ENCODE data around the gene PKN2. TPM values are rescaled to one million over a fixed set of nuclear protein-coding genes. Genes with fewer than 3 reads are reported as not detected.

The PKN2 gene
- total RNA-seq, 1 experiment from 2014 or later = 32.5 TPM

GRCh38 chr1:88736633-88737248, 52.7 kb downstream of the PKN2 start:
- Histone ChIP-seq H2BK20ac (ENCODE audit: low read depth, low read length, poor library complexity, severe bottlenecking) (no peak overlapping the region), H4K20me1 (ENCODE audit: control insufficient read depth, insufficient read depth, insufficient read length) (no peaks in the 10 kb centered on the region), H3K4me2 (ENCODE audit: insufficient read depth, insufficient read length, low read length) (no peak overlapping the region), H3K23ac (ENCODE audit: insufficient read length, low read depth, low read length) (no peak overlapping the region), H3K18ac (ENCODE audit: insufficient read length, low read depth, low read length) (no peak overlapping the region), H2BK120ac (ENCODE audit: low read depth, low read length, poor library complexity, severe bottlenecking) (no peak overlapping the region), H3K9ac (ENCODE audit: extremely low read depth, insufficient read length, low read length) (no peak overlapping the region), H3T11ph (ENCODE audit: low read length) (no peak overlapping the region), H3K27me3 (ENCODE audit: insufficient read depth, low read length) (no peaks in the 10 kb centered on the region), H3K9me3 (ENCODE audit: control insufficient read depth, low read depth, low read length) (no peaks in the 10 kb centered on the region), H4K8ac (replicated peaks; ENCODE audit: insufficient read length, low read depth, low read length) (no peak overlapping the region), H3K79me1 (ENCODE audit: insufficient read depth, low read depth, low read length, poor library complexity, severe bottlenecking) (no peaks in the 10 kb centered on the region), H3K4me1 (ENCODE audit: insufficient read depth, low read length) (peaks cover 8% of the 10 kb centered on the region; the same call in 1 of the 2 replicates), H3K14ac (ENCODE audit: insufficient read depth, low read length) (no peak overlapping the region), H2BK15ac (ENCODE audit: low read depth, low read length) (no peak overlapping the region), H3K79me2 (ENCODE audit: insufficient read depth, low read length) (peaks cover 2% of the 10 kb centered on the region; the same call in 1 of the 2 replicates), H2AFZ (ENCODE audit: low read length) (no peak overlapping the region), H2BK12ac (ENCODE audit: insufficient read length, low read depth, low read length) (no peak overlapping the region), H3K4ac (ENCODE audit: low read depth, low read length) (no peak overlapping the region), H4K91ac (ENCODE audit: insufficient read length, low read depth, low read length) (no peak overlapping the region), H3K23me2 (ENCODE audit: insufficient read length, low read depth, low read length, poor library complexity, severe bottlenecking) (no peaks in the 10 kb centered on the region), H3K56ac (ENCODE audit: insufficient read length, low read depth, low read length) (no peak overlapping the region), H2AK5ac (ENCODE audit: insufficient read length, low read length) (no peak overlapping the region), H2BK5ac (ENCODE audit: insufficient read length, low read length) (no peak overlapping the region), H3K27ac (ENCODE audit: insufficient read length, low read depth, low read length) (no peak overlapping the region), H4K5ac (ENCODE audit: insufficient read length, low read depth, low read length) (no peak overlapping the region)
- no peaks in the 10 kb centered on the region for H3K27me3 Mint-ChIP-seq (ENCODE audit: low read depth)
- peaks cover 10 to 24% of the 10 kb centered on the region in 2 experiments for H3K4me1 Mint-ChIP-seq
- H3K9me3 Mint-ChIP-seq = peaks cover 11 to 19% of the 10 kb centered on the region in 2 experiments
- peak; percentile 69 for DNase-seq
- peaks cover 11 to 20% (median 15%) of the 10 kb centered on the region in 3 experiments for H3K36me3 Mint-ChIP-seq (ENCODE audit: insufficient read depth in 1 of 3, low read depth in 3 of 3)
- WGBS (ENCODE audit: extremely low coverage, insufficient read length, low lambda C conversion rate) = no CpG with 5 or more reads among the region's 7 CpGs
- TF ChIP-seq, protein P1, sequence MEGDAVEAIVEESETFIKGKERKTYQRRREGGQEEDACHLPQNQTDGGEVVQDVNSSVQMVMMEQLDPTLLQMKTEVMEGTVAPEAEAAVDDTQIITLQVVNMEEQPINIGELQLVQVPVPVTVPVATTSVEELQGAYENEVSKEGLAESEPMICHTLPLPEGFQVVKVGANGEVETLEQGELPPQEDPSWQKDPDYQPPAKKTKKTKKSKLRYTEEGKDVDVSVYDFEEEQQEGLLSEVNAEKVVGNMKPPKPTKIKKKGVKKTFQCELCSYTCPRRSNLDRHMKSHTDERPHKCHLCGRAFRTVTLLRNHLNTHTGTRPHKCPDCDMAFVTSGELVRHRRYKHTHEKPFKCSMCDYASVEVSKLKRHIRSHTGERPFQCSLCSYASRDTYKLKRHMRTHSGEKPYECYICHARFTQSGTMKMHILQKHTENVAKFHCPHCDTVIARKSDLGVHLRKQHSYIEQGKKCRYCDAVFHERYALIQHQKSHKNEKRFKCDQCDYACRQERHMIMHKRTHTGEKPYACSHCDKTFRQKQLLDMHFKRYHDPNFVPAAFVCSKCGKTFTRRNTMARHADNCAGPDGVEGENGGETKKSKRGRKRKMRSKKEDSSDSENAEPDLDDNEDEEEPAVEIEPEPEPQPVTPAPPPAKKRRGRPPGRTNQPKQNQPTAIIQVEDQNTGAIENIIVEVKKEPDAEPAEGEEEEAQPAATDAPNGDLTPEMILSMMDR (conservative IDR thresholded peaks at IDR 0.05) = peak; percentile 83
- peak overlapping the region in 1 of 3 experiments; percentile 9; a peak in 1 of 7 replicates for H3K27ac Mint-ChIP-seq
- no peak overlapping the region for H3K4me3 Mint-ChIP-seq
